NCI-H2029 treated with DMSO at 0.1 percent for 48 hours (cell line): ENCODE results near the gene ADAMTSL5.
"Not testable (repeated sequence)": the region's sequence is repeated elsewhere in the genome, so short reads cannot be mapped to it uniquely, and the experiment has no call there.

Source experiments
- DNase-seq: peaks from one replicate; lab custom pipeline; 2025; lab: John Stamatoyannopoulos, UW

Gene ADAMTSL5

GRCh38 chr19:1481893-1482360, 30.9 kb downstream of the ADAMTSL5 start:
- DNase-seq, result no peak

DNA sequence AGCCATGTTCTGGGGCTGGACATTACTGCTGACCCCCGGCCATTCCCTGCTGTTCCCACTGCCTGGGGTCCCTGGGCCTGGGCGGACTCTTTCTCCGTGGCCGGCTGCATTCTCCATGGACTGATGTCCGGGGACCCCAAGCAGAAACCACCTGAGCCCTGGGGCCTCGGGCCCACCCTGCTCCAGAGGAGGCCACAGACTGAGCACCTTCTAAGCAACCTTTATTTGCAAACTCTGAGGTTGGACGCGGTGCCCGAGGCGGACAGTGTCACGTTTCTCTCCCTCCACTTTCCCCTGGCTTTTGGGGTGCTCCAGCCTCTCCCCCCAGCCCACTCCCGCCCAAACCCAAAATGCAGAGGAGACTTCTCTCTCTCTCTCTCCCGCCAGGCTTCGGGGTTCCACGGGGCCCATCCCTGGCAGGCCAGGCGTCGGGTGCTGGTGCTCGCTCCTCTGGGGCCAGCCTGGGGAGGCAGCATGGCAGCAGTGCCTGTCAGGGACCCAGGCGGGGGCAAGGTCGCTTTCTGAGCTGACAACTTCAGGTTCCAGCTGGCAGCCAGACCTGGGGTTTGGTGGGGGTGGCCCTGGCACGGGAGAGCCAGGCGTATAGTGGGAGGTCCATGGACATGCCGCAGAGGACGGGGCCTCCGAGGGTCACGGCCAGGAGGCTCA, 31.5 kb downstream of the ADAMTSL5 start:
- no peak for DNase-seq

DNA sequence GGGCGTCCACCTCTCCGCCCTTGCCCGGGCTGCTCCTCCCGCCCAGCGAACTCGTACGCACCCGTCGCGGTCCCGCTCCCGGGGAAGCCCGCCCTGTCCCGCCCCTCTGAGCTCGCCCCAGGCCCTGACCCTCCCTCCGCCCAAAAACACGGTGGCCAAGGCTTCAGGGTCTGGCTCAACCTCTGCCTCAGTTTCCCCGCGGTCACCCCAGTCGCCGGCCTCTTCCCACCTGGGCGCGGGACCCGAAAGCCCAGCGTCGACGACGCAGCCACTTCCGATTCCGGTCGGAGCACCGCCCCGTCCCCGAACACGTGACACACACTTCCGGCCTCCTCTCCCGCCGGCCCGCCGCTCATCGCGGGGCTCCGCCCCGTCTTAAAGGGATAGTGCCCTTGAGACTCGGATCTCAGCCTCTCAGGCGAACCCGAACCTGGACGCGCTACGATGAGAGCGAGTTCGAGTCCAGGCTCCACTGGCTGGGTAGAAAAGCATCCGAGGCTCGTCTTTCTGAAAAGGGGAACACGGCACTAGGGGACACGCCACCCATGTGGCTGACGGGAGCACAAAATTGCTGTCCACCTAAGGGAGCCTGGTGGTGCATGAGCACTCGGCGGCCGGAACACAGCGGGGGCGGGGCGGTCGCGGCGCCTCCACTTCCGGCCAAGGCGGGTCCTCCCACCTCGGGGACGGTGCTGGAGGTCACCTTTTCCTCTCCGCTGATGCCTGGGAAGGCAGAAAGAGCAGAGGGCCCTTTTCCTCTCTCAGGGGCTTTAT, 33.7 kb downstream of the ADAMTSL5 start, which contains the start of gene C19orf25:
Gene C19orf25, minus strand, starts transcription at position 282 of the 774 bp plus-strand sequence. CDS start 312 bp downstream, outside the sequence.
- DNase-seq, result peak; percentile 67

- DNase-seq, result not testable (repeated sequence)
Measured at GRCh38 chr19:1477056-1477455, 35.8 kb downstream of the ADAMTSL5 start.

DNA sequence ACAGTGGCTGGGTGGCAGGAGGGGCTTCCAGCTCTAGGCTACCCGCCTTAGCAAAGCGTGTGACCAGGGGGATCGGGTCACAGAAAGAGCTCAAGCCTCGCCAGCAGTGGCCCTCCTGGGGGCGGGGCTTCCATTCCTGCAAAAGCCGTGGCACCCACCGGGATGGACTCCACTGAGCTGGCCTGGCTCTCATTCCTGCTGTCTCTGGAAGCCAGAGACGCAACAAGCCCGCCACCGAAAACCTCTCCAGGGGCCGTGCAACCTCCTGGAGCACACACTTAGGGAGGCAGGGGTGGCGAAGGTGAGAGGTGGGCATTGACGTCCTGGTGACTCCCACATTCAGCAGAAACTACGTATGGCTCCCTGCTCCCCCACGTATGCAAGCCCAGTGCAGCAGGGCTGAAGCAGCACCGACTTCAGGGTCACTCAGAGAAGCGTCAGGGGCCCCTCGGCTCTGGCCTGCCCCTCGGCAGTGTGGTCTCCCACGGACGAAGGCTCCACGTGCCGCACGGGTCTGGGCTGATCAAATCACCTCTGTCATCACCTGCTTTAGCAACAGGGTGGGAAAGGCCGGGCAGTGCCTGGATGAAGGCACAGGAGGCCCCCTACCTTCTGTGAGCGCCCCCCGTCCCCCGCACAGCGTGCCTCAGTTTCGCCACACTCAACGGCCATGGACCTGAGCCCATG, 36.9 kb downstream of the ADAMTSL5 start:
- DNase-seq, result no peak

GRCh38 chr19:1474765-1475351, 38.0 kb downstream of the ADAMTSL5 start:
- DNase-seq, result no peak

DNA sequence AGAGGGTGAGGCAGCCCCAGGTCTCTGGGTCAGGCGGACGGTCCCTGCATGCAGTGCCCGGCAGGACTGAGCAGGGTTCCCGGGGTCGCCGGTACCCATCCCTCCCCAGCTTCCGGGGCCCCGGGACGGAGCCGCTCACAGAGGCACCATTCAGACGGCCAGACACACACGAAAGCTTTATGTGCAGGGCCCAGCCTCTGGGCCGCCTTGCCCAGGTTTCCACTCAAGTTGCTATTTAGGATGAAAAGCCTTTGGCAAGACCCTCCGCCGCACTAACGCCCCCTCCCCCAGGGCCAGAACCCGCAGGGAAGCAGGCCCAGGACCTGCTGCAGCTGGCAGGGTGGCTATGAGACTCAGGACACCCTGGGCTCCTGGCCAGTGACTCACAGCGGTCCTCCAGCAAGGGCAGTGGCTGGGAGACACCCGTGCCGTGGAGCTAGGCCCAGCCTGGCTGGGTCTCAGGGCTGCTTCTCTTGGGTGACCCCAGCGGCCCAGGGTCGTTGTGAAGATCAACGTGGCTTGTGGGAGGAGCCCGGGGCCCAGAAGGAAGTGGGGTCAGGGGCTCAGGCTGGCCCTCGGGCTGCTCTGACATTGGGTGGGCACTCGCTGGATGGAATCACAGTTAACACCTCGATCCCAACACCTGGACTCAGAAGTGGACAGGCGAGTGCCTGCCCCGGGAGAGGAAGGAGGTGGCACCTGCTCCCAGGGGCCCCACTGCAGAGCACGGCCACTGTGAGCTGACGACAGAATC, 38.6 kb downstream of the ADAMTSL5 start:
- DNase-seq, result no peak

GRCh38 chr19:1473085-1473851, 39.6 kb downstream of the ADAMTSL5 start:
- DNase-seq, result no peak

- no peak for DNase-seq
Measured at GRCh38 chr19:1472231-1473084, 40.4 kb downstream of the ADAMTSL5 start.

DNA sequence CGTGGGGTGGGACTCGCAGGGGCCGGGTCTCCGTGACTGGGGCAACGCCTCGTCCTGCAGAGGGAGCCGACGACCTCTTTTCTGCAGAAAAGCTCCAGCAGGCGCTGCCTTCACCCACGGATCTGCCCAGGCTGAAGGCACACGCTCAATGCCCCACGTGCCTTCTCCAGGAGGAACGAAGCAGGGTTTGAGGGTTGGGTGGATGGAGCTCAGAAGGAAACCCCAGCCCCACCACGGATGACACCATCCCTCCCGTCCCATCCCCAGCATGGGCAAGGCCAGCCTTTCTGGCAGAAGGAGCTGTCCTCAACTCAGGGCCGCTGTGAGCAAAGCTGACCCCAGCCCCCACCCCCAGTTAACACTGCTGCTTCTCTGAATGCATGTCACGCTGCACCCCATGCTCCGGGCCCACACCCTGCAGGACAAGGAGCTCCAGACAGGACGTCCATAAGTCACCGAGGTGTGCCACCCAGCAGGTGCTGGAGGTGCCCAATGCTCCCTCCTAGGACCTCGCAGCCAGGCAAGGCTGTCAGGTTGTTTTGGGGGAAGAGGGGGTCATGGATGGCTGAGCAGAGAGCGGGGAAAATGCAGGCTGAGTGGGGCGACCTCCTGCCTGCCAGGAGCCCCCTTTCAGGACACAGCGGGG, 41.2 kb downstream of the ADAMTSL5 start:
- no peak for DNase-seq

DNA sequence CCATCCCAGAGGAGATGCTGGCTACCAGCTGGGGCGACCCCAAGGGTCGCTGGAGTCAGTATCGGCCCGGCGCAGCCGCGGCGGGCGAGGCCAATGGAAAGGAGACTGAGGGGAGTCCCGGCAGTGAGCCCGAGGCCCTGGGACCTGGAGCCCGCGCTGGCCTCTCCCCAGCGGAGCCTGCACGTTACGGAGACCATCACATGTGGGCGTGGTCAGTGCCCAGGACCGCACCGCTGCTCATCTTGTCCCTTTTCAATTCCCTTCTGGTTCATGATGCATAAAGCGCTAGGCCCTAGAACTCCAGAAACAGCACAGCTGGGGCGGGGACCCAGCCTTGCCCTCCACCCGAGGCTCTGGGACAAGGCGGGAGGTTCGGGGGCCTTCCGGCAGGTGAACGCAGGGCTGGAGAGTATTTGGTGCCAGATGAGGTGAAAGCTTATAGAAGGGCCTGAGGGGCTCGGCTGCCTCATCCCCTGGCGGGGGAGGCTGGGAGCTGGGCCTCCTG, 41.8 kb downstream of the ADAMTSL5 start:
- no peak for DNase-seq

DNA sequence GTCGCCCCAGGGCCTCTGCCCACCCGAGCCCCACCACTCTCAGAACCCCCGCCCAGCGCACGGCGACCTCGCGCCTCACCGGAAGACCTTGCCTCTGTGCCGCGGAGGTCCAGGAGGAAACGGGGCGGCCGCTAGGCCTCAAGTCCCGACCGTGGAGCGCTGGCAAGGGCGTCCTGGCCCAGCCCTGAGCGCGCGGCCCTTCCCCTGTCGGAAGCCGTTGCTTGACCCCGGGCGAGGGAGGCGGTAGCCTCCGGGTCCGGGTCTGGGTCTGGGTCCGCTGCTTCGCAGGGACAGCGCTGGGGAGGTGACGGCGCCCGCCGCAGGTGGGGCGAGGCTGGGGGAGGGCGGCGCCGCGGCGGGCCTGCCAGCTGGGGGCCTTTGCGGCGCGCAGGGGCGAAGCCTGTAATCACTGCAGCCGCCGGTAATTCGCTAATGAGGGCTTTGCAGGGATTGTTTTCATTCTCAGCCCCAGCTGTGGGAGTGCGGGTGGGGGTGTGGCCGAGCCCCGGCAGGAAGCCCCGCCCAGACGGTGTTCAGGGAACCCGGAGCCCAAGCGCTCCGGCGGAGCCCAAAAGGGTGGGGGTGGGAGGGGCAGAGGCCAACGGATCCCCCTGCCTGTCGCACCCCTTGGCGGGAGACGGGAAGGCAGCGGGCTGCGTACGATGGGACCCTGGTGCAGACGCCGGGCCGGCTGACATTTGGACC, 42.4 kb downstream of the ADAMTSL5 start:
- DNase-seq, result no peak

DNA sequence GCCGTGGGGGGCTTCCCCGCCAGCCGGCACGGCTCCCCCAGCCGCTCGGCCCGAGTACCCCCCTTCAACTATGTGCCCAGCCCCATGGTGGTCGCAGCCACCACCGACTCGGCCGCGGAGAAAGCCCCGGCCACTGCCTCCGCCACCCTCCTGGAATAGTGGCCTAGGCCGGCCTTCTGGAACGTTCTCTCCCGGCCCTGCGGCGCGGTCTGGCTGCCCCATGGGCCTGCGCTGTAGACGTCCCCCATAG, 42.8 kb downstream of the ADAMTSL5 start:
- DNase-seq, result no peak

- no peak for DNase-seq
Measured at GRCh38 chr19:1469255-1470054, 43.4 kb downstream of the ADAMTSL5 start.

GRCh38 chr19:1468821-1469254, 44.0 kb downstream of the ADAMTSL5 start:
- DNase-seq, result no peak

DNA sequence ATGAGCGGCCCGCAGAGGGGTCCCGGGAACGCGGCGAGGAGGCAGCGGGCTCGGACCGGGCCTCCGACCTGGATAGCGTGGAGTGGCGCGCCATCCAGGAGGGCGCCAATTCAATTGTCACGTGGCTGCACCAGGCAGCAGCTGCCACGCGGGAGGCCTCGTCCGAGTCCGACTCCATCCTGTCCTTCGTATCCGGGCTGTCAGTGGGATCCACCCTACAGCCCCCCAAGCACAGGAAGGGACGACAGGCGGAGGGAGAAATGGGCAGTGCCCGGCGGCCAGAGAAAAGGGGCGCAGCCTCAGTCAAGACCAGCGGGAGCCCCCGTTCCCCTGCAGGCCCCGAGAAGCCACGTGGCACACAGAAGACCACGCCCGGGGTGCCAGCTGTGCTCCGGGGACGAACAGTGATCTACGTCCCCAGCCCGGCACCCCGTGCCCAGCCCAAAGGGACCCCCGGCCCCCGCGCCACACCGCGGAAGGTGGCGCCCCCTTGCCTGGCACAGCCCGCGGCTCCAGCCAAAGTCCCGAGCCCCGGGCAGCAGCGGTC, 44.5 kb downstream of the ADAMTSL5 start:
- no peak for DNase-seq

- DNase-seq, result no peak
Measured at GRCh38 chr19:1467490-1468273, 45.1 kb downstream of the ADAMTSL5 start.
